GM04504 (cell line): ENCODE measurements around the gene P2RY8.
"Not testable (repeated sequence)": the region's sequence is repeated elsewhere in the genome, so short reads cannot be mapped to it uniquely, and the experiment has no call there.

Experiments used
- DNase-seq: peaks from one replicate; pipeline ENCODE4 v3.0.0-alpha.2; 2012; ENCODE audit warnings: low read depth

The P2RY8 gene

DNA sequence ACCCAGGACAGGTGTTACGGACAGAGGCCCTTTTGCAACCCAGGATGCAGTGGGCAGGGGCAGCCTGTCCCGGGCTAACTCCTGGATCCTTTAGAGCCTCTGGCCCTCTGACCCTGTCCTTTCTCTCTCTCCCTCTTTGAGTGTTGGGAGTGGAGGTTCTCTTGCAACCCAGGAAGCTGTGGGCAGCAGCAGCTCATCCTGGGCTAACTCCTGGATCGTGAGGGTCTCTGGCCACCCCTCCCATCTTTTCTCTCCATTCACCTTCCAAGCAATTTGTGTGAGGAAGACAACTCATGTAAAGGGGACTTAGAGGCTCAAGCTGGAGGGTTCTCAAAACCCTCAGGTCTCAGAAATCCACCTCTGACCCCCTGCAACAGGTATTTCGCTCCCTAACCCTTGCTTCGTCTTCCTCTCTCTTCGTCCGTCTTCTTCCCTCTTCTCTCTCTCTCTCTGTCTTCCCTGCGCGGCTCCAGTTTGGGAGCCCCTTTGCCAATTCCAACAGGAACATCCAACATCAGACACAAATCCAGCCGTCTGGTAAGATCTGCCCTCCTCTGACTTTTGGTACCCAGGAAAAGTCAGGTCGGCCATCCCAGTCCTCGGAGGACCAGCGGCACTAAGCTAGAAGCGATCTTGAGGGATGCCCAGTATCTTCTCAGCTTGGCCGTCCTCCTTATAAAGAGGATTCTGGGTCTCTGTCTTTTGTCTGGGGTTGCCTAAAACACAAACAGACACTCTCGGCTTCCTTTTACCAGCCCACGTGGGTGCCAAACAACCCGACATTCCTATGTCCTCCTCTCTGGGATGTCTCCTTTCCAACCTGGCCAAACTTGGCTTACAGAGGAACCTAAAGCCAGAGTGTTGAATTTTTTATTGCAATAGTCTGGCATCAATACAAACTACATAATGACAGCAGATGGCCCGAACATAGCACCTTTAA is 92.2 kb downstream of the P2RY8 start:
- DNase-seq: no peak

DNA sequence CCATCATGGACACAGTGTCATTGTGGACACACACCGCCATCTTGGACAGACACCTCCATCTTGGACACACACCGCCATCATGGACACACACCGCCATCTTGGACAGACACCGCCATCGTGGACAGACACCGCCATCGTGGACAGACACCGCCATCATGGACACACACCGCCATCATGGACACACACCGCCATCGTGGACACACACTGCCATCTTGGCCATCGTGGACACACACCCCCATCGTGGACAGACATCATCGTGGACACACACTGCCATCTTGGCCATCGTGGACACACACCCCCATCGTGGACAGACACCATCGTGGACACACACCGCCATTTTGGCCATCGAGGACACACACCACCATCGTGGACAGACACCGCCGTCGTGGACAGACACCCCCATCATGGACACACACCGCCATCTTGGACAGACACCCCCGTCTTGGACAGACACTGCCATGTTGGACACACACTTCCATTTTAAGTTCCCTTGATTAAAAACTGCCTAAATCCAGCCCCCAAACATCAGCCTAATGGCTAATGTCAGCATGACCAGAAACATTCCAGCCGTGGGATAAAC is 93.4 kb downstream of the P2RY8 start:
- no peak for DNase-seq

DNA sequence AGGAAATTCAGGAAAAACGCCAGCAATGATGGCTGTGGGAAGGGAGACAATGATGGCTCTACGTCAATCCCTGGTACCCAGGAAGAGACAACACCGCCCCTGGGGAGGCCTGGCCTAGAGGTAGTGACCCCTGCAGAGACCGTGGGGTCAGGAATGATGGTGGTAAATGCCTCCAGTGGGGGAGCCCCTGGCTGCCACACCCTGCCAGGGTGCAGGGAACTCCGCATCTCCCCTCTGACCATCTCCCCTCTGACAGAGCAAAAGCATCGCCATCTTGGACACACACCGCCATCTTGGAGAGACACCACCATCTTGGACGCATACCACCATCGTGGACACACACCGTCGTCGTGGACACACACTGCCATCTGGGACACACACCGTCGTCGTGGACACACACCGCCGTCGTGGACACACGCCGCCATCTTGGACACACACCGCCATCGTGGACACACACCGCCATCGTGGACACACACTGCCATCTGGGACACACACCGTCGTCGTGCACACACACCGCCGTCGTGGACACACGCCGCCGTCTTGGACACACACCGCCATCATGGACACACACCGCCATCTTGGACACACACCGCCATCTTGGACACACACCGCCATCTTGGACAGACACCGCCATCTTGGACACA is 94.1 kb downstream of the P2RY8 start:
- no peak for DNase-seq

DNA sequence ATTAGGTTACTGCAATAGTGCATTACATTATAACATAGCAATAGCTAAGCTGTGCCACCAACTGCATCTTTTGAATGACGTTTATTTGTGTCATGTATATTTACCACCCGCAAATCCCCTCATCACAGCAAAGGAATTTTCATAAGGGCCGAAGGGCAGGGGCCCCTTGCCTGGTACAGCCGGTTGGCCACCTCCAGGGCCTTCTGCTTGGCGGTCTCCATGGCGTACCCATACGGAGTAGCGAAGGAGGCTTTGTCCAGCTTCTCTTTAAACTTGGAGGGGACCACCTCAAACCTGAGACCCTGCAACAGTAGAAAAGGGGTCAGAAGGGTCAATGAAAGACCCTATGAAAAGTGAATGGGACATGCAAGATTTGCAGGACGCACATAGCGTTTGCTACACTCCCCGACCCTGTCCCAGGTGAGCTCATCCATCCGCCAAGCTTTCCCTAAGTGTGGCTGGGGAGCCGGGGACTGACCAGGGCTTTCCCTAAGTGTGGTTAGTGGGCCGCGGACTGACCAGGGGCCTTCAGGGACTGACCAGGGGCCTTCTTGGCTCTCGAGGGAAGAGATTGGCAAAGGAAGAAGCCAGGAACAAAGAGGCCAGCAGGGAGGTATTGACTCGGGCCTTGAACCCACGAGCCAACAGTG is 94.8 kb downstream of the P2RY8 start:
- DNase-seq: no peak

DNA sequence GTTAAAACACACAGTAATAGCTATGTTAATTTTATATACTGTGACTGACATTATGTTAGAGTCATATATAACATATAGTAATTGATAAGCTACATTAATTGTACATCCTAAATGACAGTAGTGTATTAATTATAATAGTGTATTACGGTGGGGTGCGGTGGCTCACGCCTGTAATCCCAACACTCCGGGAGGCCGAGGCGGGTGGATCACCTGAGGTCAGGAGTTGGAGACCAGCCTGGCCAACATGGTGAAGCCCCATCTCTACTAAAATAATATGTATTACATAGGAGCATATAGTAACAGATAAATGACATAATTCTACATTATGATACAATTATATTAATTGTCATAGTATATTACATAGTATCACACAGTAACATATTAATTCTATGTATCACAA is 96.5 kb downstream of the P2RY8 start:
- DNase-seq: no peak

DNA sequence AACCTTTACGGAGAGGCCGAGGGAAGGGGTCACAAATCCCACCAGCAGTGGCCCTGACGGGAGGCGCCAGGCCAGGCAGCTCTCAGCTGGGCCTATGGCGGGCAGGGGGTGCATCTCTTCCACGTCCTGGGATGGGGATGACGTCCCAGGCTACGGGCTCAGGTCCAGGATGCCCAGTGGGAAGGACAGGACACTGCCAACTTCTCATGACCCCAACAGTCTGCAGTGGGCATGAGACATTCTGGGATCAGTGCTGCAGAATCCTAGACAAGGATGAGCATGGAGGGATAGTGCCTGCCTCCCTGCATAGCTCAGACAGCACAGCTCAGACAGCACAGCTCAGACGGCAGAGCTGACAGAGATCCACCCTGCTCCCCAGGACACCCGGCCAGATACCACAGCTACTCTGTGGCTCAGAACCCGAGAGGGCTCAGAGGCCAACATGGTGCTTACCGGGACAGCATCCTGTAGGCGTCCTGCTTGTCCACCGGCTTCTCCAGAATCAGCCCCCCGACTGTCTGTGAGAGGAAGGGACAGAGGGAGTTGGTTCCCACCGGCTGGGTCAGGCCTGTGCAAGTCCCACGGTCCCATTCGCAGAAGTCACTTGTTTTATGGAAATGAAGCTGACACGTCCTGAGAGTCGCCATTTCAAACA is 101.6 kb downstream of the P2RY8 start:
- DNase-seq: no peak

DNA sequence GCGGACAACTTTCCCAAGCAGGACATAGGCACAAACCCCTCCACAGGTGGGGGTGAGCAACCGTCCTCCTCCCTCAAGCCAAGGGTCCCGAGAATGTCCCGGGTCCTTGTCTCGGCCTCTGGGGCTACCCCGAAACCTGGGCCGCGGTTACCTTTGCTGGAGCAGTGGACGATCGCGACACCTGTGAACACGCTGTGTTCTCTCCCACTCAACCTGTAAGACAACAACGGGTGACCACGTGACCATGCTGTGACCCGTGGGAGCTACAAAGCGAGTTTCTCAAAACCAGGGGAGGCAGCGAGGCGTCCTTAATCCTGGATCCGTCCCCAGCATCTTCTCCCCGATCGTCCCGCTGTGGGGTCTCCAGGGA is 102.1 kb downstream of the P2RY8 start:
- DNase-seq: no peak

DNA sequence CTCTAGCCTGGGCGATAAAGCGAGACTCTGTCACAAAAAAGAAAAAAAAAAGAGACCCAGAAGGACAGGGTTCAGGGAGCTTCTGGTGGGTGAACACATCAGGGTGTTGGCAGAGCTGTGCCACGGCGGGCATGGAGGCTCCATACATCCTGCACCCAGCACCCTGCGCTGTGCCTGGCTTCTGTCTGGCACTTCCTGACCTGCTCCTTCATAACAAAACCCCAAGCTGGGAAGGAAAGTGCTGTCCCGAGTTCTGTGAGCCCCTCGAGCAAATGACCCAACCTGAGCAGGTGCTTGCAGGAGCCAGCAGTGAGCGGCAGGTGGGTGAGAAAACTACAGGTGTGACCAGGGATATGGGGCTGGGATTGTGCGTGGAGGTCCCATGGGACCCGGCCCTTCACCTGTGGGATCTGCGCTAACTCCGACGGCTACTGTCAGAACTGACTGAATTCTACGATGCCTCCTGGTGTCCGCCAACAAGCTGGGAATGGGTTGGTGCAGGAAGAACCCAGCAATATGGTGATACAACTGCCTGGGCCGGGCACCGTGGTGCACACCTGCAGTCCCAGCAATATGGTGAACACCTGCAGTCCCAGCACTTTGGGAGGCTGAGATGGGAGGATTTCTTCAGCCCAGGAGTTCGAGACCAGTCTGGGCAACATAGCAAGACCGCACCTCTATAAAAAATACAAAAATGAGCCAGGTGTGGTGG is 103.2 kb downstream of the P2RY8 start:
- DNase-seq: no peak

DNA sequence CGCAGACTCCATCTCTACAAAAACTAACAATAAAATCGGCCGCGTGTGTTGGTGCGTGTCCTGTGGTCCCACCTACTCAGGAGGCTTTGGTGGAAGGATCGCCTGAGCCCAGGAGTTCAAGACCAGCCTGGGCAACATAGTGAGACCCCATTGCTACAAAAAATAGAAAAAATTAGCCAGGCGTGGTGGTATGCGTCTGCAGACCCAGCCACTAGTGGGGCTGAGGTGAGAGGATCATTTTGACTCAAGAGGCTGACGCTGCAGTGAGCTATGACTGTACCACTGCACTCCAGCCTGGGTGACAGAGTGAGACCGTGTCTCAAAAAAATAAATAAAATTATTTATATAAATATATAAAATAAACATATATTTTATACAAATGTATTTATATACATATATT is 106.5 kb downstream of the P2RY8 start:
- DNase-seq: no peak

DNA sequence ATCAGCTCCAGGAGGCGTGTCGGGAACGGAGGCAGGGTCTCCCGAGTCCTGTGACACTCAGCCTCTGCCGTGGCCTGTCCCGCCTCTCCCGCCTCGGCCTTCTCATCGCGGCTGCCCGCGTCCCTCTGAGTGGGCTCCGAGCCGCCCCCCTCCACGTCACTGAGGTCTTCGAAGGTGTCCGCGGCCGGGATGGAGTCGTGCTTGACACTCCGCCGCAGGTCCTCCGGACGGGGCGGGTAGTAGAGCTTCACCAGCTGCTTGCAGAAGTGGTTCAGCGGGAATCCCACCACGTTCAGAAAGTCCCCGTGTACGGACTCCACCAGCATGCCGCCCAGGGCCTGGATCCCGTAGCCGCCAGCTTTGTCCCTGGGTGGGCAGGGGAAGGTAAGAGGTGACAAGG is 109.2 kb downstream of the P2RY8 start:
- DNase-seq: no peak

DNA sequence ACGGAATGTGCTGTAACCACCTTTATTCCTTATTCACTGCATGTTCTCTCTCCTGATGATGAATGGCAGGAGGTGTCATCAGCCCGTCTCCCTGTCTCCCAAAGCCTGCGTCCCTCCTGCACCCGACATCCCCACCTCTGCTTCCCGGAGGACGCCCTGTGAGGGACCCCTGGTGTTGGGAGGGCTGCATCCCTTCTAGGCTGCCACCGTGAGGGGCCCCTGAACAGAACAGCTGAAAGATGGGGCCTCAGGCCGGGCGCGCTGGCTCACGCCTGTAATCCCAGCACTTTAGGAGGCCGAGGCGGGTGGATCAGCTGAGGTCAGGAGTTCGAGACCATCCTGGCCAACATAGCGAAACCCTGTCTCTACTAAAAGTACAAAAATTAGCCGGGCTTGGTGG is 110.7 kb downstream of the P2RY8 start:
- DNase-seq: not testable (repeated sequence)

DNA sequence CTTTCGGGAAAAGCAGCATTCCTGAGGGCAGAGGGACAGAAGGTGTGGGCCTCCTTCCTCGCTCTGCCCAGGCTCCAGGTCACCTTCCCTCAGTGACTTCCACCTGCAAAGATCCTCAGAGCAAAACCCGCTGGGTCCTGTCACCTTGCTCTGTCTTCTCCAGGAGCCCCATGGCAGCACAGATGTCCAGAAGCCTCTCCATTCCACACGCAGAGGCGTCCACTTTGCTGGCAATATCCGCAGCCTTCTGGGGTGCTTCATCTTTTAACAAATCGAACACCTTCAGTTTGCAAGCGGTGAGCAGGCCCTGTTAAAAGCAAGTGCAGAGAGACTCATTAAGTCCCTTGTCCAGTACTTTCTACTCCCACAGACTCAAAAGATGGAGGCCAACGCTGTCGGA is 111.6 kb downstream of the P2RY8 start:
- no peak for DNase-seq

DNA sequence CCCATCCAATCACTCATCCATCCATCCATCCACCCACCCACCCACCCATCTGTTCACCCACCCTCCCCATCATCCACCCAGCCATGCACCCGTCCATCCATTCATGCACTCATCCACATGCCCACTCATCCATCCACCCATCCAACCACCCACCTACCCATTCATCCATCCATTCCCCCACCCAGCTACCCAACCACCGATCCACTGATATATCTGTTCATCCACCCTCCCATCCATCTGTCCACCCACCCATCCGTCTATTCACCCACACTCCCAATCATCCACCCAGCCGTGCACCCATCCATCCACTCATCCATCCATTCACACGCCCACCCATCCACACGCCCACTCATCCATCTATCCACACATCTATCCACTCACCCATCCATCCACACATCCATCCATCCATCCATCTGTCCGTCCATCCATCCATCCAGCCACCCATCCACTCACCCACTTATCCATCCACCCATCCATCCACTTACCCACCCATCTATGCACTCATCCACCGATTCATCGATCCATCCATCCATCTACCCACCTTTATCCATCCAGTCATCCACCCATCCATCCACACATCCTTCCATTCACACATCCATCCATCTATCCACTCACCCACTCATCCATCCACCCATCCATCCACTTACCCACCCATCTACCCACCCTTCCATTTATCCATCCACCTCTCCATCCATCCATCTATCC is 112.7 kb downstream of the P2RY8 start:
- no peak for DNase-seq

DNA sequence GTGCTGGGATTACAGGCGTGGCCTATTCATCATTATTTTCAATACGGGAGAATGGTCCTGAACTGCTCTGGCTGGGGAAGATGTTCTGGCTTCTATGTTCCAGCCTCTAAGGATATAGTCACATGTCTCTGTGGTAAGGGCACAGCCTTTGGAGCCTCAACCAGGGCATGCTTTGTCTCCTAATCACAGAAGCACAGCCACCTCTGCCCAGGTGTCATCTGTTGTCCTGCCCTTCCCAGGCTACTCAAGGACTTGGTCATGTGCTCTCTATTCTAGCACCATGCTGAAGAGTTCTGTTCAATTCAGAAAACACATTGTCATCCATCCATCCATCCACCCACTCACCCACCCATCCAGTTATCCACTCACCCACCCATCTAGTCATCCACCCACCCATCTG is 113.8 kb downstream of the P2RY8 start:
- DNase-seq: no peak

DNA sequence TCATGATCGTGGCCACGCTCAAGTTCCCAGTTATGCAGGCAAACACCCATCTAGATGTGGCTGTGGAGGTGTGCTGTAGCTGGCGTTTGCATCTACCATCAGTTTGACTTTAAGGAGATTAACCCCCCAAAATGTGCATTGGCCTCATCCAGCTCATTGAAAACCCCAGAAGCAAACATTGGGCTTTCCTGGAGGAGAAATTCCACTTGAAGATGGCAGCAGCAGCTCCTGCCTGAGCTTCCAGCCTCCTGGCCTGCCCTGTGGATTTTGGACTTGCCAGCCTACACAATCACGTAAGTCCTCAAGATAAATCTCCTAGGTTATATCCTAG is 114.9 kb downstream of the P2RY8 start:
- DNase-seq: no peak

DNA sequence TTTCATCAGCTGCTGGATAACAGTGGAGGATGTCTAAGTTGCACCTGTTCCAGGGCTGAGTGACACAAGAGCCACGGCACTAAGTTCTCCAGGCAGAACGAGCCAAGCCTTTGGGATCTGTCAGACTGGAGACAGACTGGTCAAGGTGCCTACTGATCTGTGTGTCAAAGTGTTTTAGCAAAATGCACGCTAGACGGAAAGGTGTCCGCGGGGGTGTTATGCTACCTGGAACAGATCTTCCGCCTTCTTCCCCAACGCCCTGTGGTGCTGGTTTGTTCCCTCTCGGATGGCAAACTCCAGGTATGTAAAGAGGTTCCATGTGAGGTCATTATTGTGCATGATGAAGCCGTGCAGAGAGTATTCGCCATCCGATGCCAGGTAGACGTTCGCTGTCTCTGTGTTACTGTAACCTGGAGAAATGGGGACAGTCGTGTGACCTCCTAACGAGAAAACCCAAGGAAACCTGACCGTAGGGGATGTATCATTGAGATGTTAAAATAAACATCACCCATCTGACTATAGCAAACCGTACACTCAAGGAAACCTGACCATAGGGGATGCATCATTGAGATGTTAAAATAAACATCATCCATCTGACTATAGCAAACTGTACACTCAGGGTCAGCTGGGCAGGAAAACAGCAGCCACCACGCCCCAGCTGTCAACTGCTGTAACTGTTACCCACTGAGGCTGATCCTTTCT is 115.4 kb downstream of the P2RY8 start:
- no peak for DNase-seq

DNA sequence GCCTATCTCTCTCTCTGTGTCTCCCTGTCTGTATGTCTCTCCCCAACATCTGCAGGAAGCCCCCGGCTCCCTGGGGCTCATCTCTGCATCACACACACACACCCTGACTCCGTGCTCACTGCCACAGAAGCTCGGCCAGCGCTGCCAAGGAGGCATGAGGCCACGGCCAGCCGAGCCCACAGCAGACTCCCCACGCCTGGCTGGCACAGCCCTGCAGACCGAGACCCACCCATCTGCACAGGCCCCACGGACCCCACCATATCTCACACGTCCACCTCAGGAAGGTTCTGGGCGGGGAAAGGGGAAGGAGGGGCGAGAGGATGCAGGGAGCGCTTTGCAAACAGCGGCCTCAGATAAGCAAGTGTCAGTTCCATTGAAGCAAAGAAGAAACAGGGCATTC is 116.6 kb downstream of the P2RY8 start:
- no peak for DNase-seq

DNA sequence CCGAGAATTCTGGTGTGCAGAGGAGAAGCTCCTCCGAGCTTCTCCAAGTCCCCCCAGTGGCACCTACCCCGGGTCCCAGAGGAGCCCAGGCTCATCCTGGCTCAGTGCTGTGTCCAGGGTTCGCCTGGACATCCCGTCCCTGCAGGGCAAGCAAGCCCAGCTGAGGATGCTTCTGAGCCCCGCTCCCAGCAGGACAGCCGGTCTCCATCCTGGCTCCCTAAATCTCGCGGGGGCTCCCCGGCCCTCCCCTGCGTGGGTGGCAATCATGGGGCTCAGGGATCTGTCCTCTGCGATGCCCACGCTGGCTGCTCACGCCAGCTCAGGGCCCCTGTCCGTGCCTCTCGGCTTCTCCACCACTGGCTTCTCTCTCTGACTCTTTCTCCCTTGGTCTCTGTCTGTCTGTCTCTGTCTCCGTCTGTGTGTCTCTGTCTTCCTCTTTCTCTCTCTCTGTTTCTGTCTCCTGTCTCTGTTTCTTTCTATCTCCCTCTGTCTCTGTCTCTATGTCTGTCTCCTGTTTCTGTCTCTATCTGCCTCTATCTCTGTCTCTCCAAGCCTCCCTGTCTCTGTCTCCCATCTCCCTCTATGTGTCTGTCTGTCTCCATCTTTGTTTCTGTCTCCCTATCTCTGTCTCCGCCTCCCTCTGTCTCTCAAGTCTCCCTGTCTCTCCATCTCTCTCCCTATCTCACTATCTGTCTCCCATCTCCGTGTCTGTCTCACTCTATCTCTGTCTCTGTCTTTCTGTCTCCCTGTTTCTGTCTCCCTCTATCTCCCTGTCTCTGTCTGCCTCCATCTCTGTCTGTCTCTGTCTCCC is 117.2 kb downstream of the P2RY8 start:
- DNase-seq: no peak

DNA sequence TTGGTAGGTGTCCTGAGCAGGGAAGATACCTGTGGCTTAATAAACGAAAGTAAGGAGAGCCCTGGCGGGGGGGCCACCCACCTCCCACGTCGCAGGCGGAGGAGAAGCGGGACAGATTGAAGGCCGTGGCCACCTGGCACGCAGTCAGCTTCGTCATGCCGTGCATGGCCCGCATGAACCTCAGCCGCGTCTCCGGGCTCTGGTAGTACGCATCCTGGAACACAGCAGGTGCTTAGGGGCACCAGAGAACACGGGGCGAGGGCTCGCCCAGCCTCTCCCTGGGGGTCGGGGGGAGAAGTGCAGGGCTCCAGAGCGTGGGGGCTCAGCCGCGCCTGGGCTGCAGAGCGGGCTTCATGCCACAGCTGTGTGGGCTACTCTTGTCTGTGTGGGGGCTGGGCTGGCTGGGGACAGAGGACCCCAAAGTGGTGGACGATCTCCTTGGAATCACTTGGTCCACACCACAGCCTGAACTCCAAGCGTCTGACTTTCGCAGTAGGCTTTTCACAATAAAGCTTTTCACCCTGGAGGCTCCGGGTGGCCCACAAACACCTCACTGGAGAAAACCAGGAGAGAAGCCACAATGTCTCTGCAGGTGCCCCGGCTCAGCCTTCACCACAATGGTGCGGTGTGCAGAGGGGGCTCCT is 118.0 kb downstream of the P2RY8 start:
- DNase-seq: no peak
